GM12878 (cell line): ENCODE results near the gene PALLD. TPM values are rescaled to one million over a fixed set of nuclear protein-coding genes. Genes with fewer than 3 reads are reported as not detected.
"Not testable (repeated sequence)": the region's sequence is repeated elsewhere in the genome, so short reads cannot be mapped to it uniquely, and the experiment has no call there.

Experiments used
- ATAC-seq: fragments of 200-7000 bp; cut with Tn5 transposase; 3 replicates; pipeline ENCODE4 v1.9.1; 2020; ENCODE audit warnings: mild to moderate bottlenecking, moderate library complexity
- BruUV-seq: library from RNA; stranded (reverse); fragments of 400-500 nt; replicated peaks from 2 replicates; lab custom pipeline; 2021; lab: Mats Ljungman, UMichigan
- CTCF ChIA-PET: fragments of 300-600 bp; sonication (Branson Sonifier 250); formaldehyde crosslinking; extraction: SDS; loops from one replicate; lab custom pipeline; 2021; ENCODE audit warnings: inconsistent platforms; lab: Yijun Ruan, JAX
- POLR2A ChIA-PET: fragments of 350-600 bp; formaldehyde crosslinking; extraction: SDS; loops from one replicate; lab custom pipeline; 2021; ENCODE audit warnings: inconsistent platforms; lab: Charles Lee
- RAD21 ChIA-PET: fragments of 300-600 bp; sonication (Branson Sonifier 250); formaldehyde crosslinking; loops from one replicate; lab custom pipeline; 2023; ENCODE audit warnings: antibody characterized with exemption; ENCODE audit not compliant: unreplicated experiment; lab: Charles Lee
- SMC1A ChIA-PET: fragments of 300-600 bp; sonication (Branson Sonifier 250); formaldehyde crosslinking; loops from one replicate; lab custom pipeline; 2023; ENCODE audit not compliant: unreplicated experiment, uncharacterized antibody; lab: Charles Lee
- DNase-seq: peaks from one replicate; pipeline ENCODE4 v3.0.0-alpha.2; 2011; ENCODE audit warnings: low read depth, low spot score
- FAIRE-seq: peaks from 3 replicates; lab custom pipeline; 2011; peaks lifted over from hg19 to GRCh38; lab: Jason Lieb, UNC
- H2AFZ ChIP-seq: 2 replicates; pipeline ENCODE4 v1.6.0; 2011; ENCODE audit warnings: low read depth, low read length, control low read depth; ENCODE audit not compliant: control insufficient read depth
- H3K27ac ChIP-seq: 2 replicates; pipeline ENCODE4 v1.5.1; 2011; ENCODE audit warnings: control low read depth; ENCODE audit not compliant: control insufficient read depth, insufficient read depth
- H3K27me3 ChIP-seq, 2 experiments: replicated peaks in 1 of 2; 2 replicates each; pipeline versions ENCODE4 v1.6.0 to v1.6.1; 2011; ENCODE audit warnings: low read length in 1 of 2; ENCODE audit not compliant: control insufficient read depth in 2 of 2, insufficient read depth in 2 of 2
- H3K36me3 ChIP-seq, 2 experiments: 2 replicates each; pipeline ENCODE4 v1.5.1; 2011; ENCODE audit warnings: low read length in 1 of 2; ENCODE audit not compliant: control insufficient read depth in 2 of 2, insufficient read depth in 2 of 2
- H3K4me1 ChIP-seq: 2 replicates; pipeline ENCODE4 v1.6.1; 2011; ENCODE audit warnings: mild to moderate bottlenecking, low read length, moderate library complexity, mixed read lengths; ENCODE audit not compliant: control insufficient read depth, insufficient read depth
- H3K4me2 ChIP-seq: 2 replicates; pipeline ENCODE4 v1.6.0; 2011; ENCODE audit warnings: control low read depth; ENCODE audit not compliant: control insufficient read depth, insufficient read depth
- H3K4me3 ChIP-seq: fragments of 200-600 bp; sonication (generic); 2 replicates; pipeline ENCODE4 v1.5.1; 2016
- H3K79me2 ChIP-seq: 2 replicates; pipeline ENCODE4 v1.6.0; 2011; ENCODE audit warnings: low read length; ENCODE audit not compliant: control insufficient read depth, insufficient read depth
- H3K9ac ChIP-seq: 2 replicates; pipeline ENCODE4 v1.8.0; 2011; ENCODE audit warnings: low read length, control low read depth, mixed read lengths; ENCODE audit not compliant: control insufficient read depth, insufficient read depth
- H3K9me3 ChIP-seq: replicated peaks from 3 replicates; pipeline ENCODE4 v1.5.1; 2011; ENCODE audit warnings: mild to moderate bottlenecking, low read length; ENCODE audit not compliant: control insufficient read depth, insufficient read depth
- H4K20me1 ChIP-seq: 2 replicates; pipeline ENCODE4 v1.6.0; 2011; ENCODE audit not compliant: control insufficient read depth, insufficient read depth
- E2F8 ChIP-seq: fragments of 450-650 bp; IDR thresholded peaks from 2 replicates; pipeline ENCODE4 v1.6.1; 2018; ENCODE audit warnings: mild to moderate bottlenecking, low read depth, moderate library complexity; ENCODE audit not compliant: partially characterized antibody
- NRF1 ChIP-seq: conservative IDR thresholded peaks from 2 replicates; pipeline ENCODE4 v1.6.1; 2011; ENCODE audit warnings: mild to moderate bottlenecking, low read depth, low read length, improper control_type of control experiment
- RAD51 ChIP-seq: fragments of 450-650 bp; IDR thresholded peaks from 2 replicates; pipeline ENCODE4 v1.6.1; 2016; ENCODE audit warnings: moderate library complexity, mild to moderate bottlenecking, inconsistent platforms
- RELB ChIP-seq: fragments of 450-650 bp; IDR thresholded peaks from 2 replicates; pipeline ENCODE4 v1.6.1; 2017; ENCODE audit warnings: low read depth, mild to moderate bottlenecking, moderate library complexity
- SMAD1 ChIP-seq: fragments of 450-650 bp; IDR thresholded peaks from 2 replicates; pipeline ENCODE4 v1.6.1; 2018; ENCODE audit warnings: mild to moderate bottlenecking, low read depth; ENCODE audit not compliant: partially characterized antibody
- ZZZ3 ChIP-seq: IDR thresholded peaks from 2 replicates; pipeline ENCODE4 v1.6.1; 2011; ENCODE audit warnings: low read depth; ENCODE audit not compliant: control insufficient read depth, insufficient read length
- WGBS: methylation state at CpG from one replicate; pipeline ENCODE4 v1.1.6; 2016; ENCODE audit warnings: low lambda C conversion rate; ENCODE audit not compliant: insufficient replicate concordance, insufficient coverage; ENCODE audit errors: missing lambda C conversion rate; 5-methylcytosine and 5-hydroxymethylcytosine counted together
- in situ Hi-C: fragments of 300-500 bp; cut with MboI; formaldehyde crosslinking; loops from 9 replicates; pipeline ENCODE4 v1.14.3; 2018; ENCODE audit warnings: mixed read lengths
- intact Hi-C: fragments of 100-400 bp; cut with micrococcal nuclease; formaldehyde crosslinking; loops from one replicate; pipeline ENCODE4 v1.14.2; 2022; ENCODE audit not compliant: unreplicated experiment
- polyA plus RNA-seq, 11 experiments: library from polyadenylated mRNA; depleted of rRNA in 4 of 11; unstranded in 6 of 11; stranded (reverse) in 5 of 11; fragments of >200 nt; fragmentation: Nextera tagmentation in 4 of 11; fragmentation: Illumina TruSeq in 1 of 11; extraction: Ambion mirVana in 4 of 11; extraction: Trizol in 1 of 11; gene quantifications; 1 replicate in 1 of 11; 2 replicates in 10 of 11; pipeline versions ENCODE4 v1.2.1 to v1.2.3, GENCODE V29; 2011 to 2016; ENCODE audit warnings: inconsistent platforms in 2 of 11, missing spikeins in 2 of 11, low read depth in 1 of 11
- total RNA-seq, 4 experiments: library from RNA; depleted of rRNA in 3 of 4; stranded (reverse); fragments of >200 nt in 3 of 4; fragmentation: Illumina TruSeq in 1 of 4; extraction: Trizol in 1 of 4; gene quantifications; 2 replicates each; pipeline versions ENCODE4 v1.2.1 to v1.2.3, GENCODE V29; 2013 to 2021
- TF ChIP-seq, protein P1 (sequence below): fragments of 450-650 bp; IDR thresholded peaks from 2 replicates; pipeline ENCODE4 v1.6.1; 2017; ENCODE audit warnings: borderline replicate concordance

PALLD gene
- total and polyA plus RNA-seq, 10 of the 15 experiments (the other 5 are each of a cell fraction or from before 2014, with no cell fraction given): 1.0 to 7.7 (median 1.7) TPM

GRCh38 chr4:168945291-168945690 lies 448.4 kb downstream of the PALLD start:
- no peak for ATAC-seq
- WGBS: 66% methylated on average over 2 of the region's 2 CpGs

GRCh38 chr4:168952821-168953246 lies 456.0 kb downstream of the PALLD start:
- H3K36me3 ChIP-seq, H3K4me3 ChIP-seq, H3K27ac ChIP-seq, in situ Hi-C loops, CTCF ChIA-PET, DNase-seq, H3K9ac ChIP-seq, POLR2A ChIA-PET, RAD21 ChIA-PET, H4K20me1 ChIP-seq, ATAC-seq, H3K9me3 ChIP-seq, H3K27me3 ChIP-seq, intact Hi-C loops, H3K4me2 ChIP-seq, BruUV-seq, H3K4me1 ChIP-seq, H3K79me2 ChIP-seq, H2AFZ ChIP-seq, FAIRE-seq: not testable (repeated sequence)
- SMC1A ChIA-PET: interaction anchor here (0.7 kb wide), 1 partner anchor 20 kb away, joined by 3 read pairs; no protein-coding TSS in a partner anchor
- WGBS: 56% methylated on average over 3 of the region's 3 CpGs

More at GRCh38 chr4:168945291-168945690, 448.4 kb downstream of the PALLD start:
- DNase-seq: no peak
- Histone ChIP-seq H3K4me2 (no peak overlapping the region), H4K20me1 (no peaks in the 10 kb centered on the region), H2AFZ (no peak overlapping the region), H3K9ac (no peak overlapping the region), H3K36me3 (no peaks in the 10 kb centered on the region), H3K4me3 (no peak overlapping the region), H3K79me2 (no peaks in the 10 kb centered on the region), H3K27ac (no peak overlapping the region), H3K4me1 (no peaks in the 10 kb centered on the region), H3K27me3 (no peaks in the 10 kb centered on the region), H3K9me3 (no peaks in the 10 kb centered on the region)
- BruUV-seq: no TSS peak
- no peak for TF ChIP-seq E2F8
- TF ChIP-seq, protein P1, sequence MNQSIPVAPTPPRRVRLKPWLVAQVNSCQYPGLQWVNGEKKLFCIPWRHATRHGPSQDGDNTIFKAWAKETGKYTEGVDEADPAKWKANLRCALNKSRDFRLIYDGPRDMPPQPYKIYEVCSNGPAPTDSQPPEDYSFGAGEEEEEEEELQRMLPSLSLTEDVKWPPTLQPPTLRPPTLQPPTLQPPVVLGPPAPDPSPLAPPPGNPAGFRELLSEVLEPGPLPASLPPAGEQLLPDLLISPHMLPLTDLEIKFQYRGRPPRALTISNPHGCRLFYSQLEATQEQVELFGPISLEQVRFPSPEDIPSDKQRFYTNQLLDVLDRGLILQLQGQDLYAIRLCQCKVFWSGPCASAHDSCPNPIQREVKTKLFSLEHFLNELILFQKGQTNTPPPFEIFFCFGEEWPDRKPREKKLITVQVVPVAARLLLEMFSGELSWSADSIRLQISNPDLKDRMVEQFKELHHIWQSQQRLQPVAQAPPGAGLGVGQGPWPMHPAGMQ: no peak
- TF ChIP-seq ZZZ3: no peak
- no peak for TF ChIP-seq RELB
- TF ChIP-seq NRF1: no peak
- no peak for TF ChIP-seq SMAD1
- TF ChIP-seq RAD51: no peak
- in situ Hi-C loops (no loop called here), intact Hi-C loops (no loop called here)
- no peak for FAIRE-seq
- ChIA-PET CTCF (interaction anchor here (1.6 kb wide), 1 partner anchor 23 kb away, joined by 8 read pairs; no protein-coding TSS in a partner anchor), SMC1A (interaction anchor here (1.6 kb wide), 1 partner anchor 23 kb away, joined by 4 read pairs; no protein-coding TSS in a partner anchor), RAD21 (no interaction called here), POLR2A (no interaction called here)
